HAP-1 (cell line): Measurements from ENCODE around the gene NCOA1.
"Not testable (repeated sequence)": the region's sequence is repeated elsewhere in the genome, so short reads cannot be mapped to it uniquely, and the experiment has no call there.

Experiments
- DNase-seq, 2 experiments: peaks; one replicate each; pipeline ENCODE4 v3.0.0-alpha.2; 2016 to 2020; ENCODE audit warnings: low spot score in 2 of 2
- H3K27me3 ChIP-seq: fragments of 250-450 bp; sonication (Bioruptor Pico); 2 replicates; pipeline ENCODE4 v1.5.1; 2020; ENCODE audit warnings: low read depth, mild to moderate bottlenecking, moderate library complexity
- H3K36me3 ChIP-seq: fragments of 250-450 bp; sonication (Bioruptor Pico); replicated peaks from 2 replicates; pipeline ENCODE4 v1.5.1; 2020; ENCODE audit warnings: mild to moderate bottlenecking
- H3K4me1 ChIP-seq: fragments of 250-450 bp; sonication (Bioruptor Pico); 2 replicates; pipeline ENCODE4 v1.5.1; 2020; ENCODE audit warnings: mild to moderate bottlenecking
- H3K4me3 ChIP-seq: fragments of 250-450 bp; sonication (Bioruptor Pico); 2 replicates; pipeline ENCODE4 v1.5.1; 2020; ENCODE audit warnings: mild to moderate bottlenecking, moderate library complexity
- H3K9me3 ChIP-seq: fragments of 250-450 bp; sonication (Bioruptor Pico); 2 replicates; pipeline ENCODE4 v1.5.1; 2020; ENCODE audit warnings: mild to moderate bottlenecking, moderate library complexity
- in situ Hi-C: fragments of 300-500 bp; cut with MboI; formaldehyde crosslinking; loops from 3 replicates; pipeline ENCODE4 v1.14.3; 2020; ENCODE audit warnings: low sequenced_read_pairs, inconsistent platforms, mixed read lengths

Gene NCOA1

DNA sequence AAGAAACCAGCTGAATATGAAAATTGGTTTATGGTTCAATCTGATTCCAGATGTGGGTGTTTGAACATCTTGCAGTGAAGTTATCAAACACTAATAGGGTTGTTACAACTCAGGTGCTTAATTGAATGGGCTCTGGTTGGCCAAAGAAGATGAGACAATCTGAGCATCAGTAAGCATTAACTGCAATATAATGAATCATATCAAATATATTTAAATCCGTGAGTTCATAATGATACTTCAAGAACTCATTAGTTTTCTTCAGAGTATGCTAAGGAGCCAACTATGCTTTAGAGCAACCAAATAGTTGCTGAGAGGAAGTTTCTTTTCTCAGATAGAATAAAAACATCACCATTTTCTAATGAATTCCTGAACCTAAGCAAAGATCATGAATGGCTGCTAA lies 79.2 kb downstream of the NCOA1 start:
- Histone ChIP-seq H3K9me3 (no peaks in the 10 kb centered on the region; the same call in 1 of the 2 replicates), H3K27me3 (no peaks in the 10 kb centered on the region), H3K36me3 (no peaks in the 10 kb centered on the region), H3K4me1 (no peaks in the 10 kb centered on the region; the same call in 1 of the 2 replicates), H3K4me3 (no peak overlapping the region)
- in situ Hi-C loops = no loop called here
- DNase-seq = no peak

DNA sequence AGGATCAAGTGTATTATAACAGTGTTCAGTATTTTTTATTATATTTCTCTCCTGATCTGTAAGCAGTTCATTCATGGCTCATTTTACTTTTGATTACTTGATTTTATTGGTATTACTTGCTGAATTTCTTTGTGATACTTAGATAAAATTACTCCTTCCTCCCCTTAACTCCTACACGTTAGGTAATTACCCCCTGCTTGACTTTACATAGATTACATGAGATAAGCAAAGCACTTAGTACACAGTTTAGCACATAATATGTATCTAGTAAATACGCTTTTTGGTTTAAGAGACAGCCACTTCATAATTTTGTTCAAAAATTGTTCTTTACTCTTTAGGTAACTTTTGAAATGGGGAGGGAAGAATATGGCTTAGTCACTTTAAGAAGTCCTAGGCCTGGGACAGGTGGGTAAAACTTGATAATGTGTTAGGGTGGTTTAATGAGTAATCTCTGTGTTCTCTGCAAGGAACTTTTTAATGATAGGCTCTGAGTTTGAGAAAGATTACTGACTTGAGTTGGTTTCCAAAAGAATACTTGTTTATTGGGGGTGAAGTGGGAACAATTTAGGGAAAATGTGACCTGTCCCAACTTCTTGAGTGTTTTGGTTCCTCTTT lies 80.9 kb downstream of the NCOA1 start:
- no peaks in the 10 kb centered on the region for H3K27me3 ChIP-seq

DNA sequence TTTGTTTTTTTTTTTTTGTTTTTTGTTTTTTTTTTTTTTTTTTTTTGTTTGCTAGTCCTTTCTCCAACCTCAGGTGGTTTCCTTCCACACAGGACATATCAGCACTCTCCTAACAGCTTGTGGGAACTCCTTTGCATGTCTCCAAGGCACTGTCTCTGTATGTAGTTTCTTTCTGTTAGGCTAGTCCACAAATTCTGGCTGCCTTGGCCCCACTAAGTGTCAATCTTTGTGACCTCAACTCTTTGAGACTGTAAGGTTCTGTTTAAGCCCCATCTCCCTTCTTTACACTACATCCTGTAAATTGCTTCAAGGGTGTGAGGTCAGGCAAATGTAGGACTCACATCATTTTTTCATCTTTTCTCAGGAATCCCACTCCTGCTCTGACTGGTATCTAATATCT lies 85.1 kb downstream of the NCOA1 start:
- in situ Hi-C loops = no loop called here
- Histone ChIP-seq H3K4me3 (no peak overlapping the region), H3K9me3 (no peaks in the 10 kb centered on the region), H3K4me1 (peaks cover 25% of the 10 kb centered on the region), H3K27me3 (no peaks in the 10 kb centered on the region), H3K36me3 (no peaks in the 10 kb centered on the region)
- no peak for DNase-seq

More for the DNA sequence above, 80.9 kb downstream of the NCOA1 start:
- DNase-seq = no peak
- Histone ChIP-seq H3K36me3 (no peaks in the 10 kb centered on the region), H3K4me1 (peaks cover 1% of the 10 kb centered on the region), H3K9me3 (no peaks in the 10 kb centered on the region), H3K4me3 (no peak overlapping the region)
- in situ Hi-C loops = no loop called here

DNA sequence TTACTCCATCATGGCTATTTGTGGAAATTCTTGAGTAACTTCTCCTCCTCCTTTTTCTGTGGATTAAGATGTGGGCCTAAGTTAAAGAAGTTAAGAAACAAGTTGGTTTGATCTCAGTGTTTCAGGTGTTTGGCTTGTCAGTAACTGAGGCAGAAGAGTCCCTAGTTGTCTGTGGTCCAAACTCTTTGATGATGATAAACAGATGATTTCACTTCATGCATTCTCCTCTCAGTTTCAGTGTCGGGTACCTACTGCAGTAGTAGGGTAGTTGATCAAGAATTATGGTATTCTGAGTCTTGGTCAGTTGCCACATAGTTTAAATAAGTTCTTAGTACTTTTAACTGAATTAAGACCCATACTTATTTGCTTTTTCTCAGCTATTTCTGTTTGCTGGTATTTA lies 85.6 kb downstream of the NCOA1 start:
- no peak overlapping the region for H3K4me3 ChIP-seq
- in situ Hi-C loops = no loop called here
- no peaks in the 10 kb centered on the region for H3K27me3 ChIP-seq
- H3K9me3 ChIP-seq = no peaks in the 10 kb centered on the region
- H3K4me1 ChIP-seq = peaks cover 25% of the 10 kb centered on the region
- no peak for DNase-seq
- no peaks in the 10 kb centered on the region for H3K36me3 ChIP-seq

DNA sequence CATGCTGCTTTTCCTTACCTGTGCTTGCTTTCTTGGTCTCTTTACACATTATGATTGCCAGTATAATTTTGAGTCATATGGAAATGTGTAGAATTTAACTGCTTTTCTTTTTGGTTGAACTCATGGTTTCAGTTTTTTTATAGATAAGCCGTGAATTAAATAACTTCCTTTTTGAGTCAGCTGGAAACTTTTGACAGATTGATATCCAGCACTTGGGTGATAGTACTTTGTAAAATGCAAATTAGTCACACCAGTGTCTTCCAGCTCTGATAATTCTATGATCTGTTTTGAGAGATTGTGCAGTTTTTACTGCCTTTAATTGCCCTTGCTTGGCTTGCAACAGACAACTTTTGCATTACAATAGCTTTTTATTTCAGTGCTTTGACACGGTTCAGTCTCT lies 86.4 kb downstream of the NCOA1 start:
- Histone ChIP-seq H3K4me3 (no peak overlapping the region), H3K4me1 (peaks cover 25% of the 10 kb centered on the region), H3K36me3 (no peaks in the 10 kb centered on the region), H3K9me3 (no peaks in the 10 kb centered on the region), H3K27me3 (no peaks in the 10 kb centered on the region)
- peak in 1 of 2 experiments; percentile 85 for DNase-seq
- in situ Hi-C loops = no loop called here

DNA sequence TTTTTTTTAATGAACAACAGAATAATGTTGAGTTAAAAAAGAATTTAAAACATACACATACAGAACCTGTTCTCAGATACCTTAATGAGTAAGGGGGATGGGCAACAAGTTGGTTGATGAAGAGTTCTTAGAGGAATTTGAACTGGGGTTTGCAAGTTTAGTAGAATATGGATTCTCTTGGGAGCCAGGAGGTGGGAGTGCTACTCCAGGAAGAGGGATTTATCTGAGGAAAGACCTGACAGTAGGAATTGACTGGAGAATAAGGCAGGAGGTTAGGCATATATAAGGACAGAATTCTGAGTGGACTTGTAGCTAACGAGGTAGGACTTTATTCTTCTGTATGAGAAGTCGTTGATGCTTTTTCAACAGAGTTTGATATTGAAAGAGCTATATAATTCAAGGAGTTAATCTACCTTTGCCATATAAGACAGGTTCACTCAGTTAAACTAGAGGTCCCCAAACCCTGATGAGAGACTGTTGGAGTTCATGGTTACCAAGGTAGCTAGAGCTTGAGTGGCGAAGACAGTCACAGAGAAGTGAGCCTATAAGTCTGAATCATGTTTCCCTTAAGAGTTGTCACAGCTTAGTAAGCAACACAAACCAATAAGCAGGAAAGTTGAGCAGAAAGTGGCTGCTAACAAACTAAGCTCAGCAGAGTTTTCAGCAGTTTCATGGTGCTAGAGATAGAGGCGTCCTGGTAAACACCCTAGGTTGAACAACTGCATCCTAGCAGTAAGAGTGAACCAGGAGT lies 88.2 kb downstream of the NCOA1 start:
- Histone ChIP-seq H3K27me3 (no peaks in the 10 kb centered on the region), H3K9me3 (no peaks in the 10 kb centered on the region), H3K4me1 (peaks cover 25% of the 10 kb centered on the region), H3K4me3 (no peak overlapping the region), H3K36me3 (no peaks in the 10 kb centered on the region)
- DNase-seq = no peak
- in situ Hi-C loops = no loop called here

DNA sequence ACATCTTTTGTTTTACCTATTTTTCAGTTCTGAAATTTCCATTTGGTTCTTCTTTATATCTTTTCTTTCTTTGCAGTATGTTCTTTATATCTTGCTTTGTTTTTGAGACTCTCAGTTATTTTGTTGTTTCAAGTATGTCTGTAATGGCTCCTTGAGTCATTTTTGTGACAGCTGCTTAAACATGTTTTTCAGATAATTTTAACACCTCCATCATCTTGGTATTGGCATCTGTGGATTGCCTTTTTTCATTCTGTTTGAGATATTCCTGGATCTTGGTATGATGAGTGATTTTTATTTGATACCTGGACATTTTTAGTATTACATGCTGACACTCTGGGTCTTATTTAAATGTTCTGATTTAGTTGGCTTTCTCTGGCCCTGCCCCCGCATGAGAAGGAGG lies 89.5 kb downstream of the NCOA1 start:
- Histone ChIP-seq H3K4me1 (peaks cover 25% of the 10 kb centered on the region), H3K27me3 (no peaks in the 10 kb centered on the region), H3K9me3 (no peaks in the 10 kb centered on the region), H3K4me3 (no peak overlapping the region), H3K36me3 (no peaks in the 10 kb centered on the region)
- in situ Hi-C loops = no loop called here
- no peak for DNase-seq

DNA sequence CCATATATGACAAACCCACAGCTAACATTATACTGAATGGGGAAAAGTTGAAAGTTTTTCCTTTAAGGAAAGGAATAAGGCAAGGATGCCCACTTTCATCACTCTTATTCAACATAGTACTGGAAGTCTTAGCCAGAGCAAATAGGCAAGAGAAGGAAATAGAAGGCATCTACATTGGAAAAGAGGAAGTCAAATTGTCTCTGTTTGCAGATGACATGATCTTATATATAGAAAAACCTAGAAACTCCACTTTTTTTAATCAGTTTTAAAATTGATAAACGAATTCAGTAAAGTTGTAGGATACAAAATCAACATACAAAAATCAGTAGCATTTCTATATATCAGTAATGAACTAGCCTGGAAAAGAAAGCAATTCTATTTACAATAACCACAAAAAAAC lies 90.9 kb downstream of the NCOA1 start:
- H3K9me3 ChIP-seq, in situ Hi-C loops, H3K27me3 ChIP-seq, H3K36me3 ChIP-seq, DNase-seq, H3K4me3 ChIP-seq: not testable (repeated sequence)
- H3K4me1 ChIP-seq = peaks cover 24% of the 10 kb centered on the region

DNA sequence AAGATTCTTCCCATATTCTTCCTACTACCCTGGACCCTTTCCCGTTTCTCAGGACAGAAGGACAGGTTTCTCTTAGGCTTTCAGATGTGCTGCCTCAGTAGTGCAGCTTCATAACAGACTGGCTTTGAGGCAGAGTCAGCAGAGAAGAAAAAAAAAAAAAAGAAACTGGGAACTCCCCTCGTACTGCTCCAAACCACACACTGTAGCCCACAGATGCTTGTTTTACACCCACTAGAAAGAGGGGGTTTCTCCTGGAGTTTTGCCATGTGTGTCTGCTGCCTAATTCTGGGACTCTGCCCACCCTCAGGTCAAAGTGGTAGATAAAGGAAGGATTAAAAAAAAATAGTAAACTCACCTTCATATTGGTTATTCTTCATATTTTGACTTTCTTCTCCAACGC lies 95.9 kb downstream of the NCOA1 start:
- no peaks in the 10 kb centered on the region for H3K9me3 ChIP-seq
- DNase-seq = no peak
- in situ Hi-C loops = no loop called here
- H3K4me1 ChIP-seq = no peaks in the 10 kb centered on the region
- H3K36me3 ChIP-seq = no peaks in the 10 kb centered on the region
- H3K27me3 ChIP-seq = no peaks in the 10 kb centered on the region
- H3K4me3 ChIP-seq = no peak overlapping the region

DNA sequence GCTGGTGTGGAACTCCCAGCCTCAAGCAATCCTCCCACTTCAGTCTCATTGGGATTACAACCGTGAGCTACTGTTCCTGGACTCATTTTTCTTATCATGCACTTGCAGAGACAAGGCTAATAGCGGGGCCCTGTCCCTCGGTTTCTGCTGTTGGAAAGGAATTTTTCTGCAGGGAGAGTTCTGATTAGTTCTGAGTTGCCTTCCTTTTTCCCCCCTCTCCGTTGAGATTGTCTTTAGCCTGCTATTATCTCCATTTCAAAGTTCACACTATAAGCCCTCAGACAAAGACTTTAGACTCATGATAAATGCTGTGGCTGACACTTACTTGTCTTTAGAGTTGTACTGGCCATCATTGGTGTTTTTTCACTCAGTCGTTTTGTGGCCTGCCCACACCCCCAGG lies 97.2 kb downstream of the NCOA1 start:
- Histone ChIP-seq H3K4me1 (no peaks in the 10 kb centered on the region), H3K27me3 (no peaks in the 10 kb centered on the region), H3K36me3 (no peaks in the 10 kb centered on the region), H3K9me3 (no peaks in the 10 kb centered on the region), H3K4me3 (no peak overlapping the region)
- DNase-seq = no peak
- in situ Hi-C loops = no loop called here

DNA sequence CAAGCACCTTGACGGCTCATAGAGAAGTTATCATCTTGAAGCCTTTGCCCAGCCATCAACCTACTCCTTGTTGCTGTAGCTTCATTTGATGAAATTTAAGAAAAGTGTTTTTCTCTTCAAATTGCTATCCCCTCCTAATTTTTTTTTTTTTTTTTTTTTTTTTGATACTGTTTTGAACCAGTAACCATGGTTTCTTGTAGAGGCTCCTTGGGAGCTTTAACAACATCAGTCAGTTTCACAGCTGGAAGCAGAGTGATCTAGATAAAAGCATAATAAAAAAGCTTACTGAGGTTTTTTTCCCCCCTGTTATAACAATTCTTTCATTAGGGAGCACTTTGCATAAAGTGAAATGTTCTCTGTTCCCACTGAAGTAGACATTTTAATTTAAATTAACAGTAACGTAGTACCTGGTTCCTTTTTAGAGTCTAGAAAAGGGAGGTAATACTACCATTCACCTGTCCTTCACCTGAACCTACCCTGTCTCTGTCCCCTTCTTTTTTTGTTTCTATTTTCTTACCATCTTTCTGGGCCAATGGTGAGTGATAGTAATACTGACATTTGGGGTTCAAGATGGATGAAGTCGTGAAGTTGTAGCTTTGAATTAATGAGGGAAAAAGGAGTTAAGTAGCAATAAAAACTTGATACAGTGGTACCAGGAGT lies 101.5 kb downstream of the NCOA1 start:
- H3K27me3 ChIP-seq = no peaks in the 10 kb centered on the region
- in situ Hi-C loops = no loop called here
- no peaks in the 10 kb centered on the region for H3K36me3 ChIP-seq
- no peak for DNase-seq
- no peaks in the 10 kb centered on the region for H3K4me1 ChIP-seq
- H3K9me3 ChIP-seq = no peaks in the 10 kb centered on the region
- H3K4me3 ChIP-seq = no peak overlapping the region

DNA sequence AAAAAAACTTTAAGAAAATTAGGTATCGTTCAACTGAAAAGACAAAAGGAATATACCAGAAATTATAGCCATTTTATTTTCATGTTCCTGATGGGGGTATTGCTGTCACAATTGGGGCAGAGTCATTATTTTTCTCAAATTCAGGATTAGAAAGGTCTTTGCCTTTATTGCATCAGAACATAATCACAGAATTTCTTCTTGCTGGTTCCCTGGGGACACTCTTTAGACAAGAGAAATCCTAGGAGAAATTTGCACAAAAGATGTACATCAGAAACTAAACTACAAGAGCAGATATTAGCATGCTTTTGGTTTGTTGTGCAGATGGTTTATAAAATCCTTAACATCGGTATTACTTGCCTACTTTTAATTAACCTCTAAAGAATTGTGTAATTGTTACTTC lies 103.2 kb downstream of the NCOA1 start:
- Histone ChIP-seq H3K9me3 (no peaks in the 10 kb centered on the region), H3K4me1 (no peaks in the 10 kb centered on the region), H3K36me3 (no peaks in the 10 kb centered on the region), H3K4me3 (no peak overlapping the region), H3K27me3 (no peaks in the 10 kb centered on the region)
- in situ Hi-C loops = no loop called here
- DNase-seq = peak in 1 of 2 experiments; percentile 45

DNA sequence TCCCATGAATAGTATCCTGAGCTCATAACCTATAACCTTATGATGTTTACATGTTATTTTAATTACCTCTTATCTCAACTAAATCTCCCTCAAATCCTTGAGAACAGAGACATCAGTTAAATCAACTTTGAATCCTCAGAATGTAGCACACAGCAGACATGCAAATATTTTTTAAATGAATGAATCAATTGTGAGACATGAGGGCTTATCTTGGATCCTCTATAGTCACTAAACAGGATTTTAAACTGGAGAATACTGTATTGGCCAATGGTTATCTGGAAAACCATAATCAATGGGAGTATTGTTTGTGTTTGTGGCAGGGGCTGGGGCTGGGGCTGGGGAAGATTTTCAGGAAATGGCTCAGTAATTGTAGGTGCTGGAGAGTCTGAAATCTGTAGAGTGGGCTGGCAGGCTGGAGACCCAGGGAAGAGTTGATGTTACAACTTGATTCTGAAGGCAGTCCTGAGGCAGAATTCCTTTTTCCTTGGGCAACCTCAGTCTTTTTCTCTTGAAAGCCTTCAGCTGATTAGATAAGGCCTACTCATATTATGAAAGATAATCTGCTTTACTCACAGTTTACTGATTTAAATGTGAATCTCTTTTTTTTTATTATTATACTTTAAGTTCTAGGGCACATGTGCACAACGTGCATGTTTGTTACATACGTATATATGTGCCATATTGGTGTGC lies 106.3 kb downstream of the NCOA1 start:
- DNase-seq = no peak
- H3K9me3 ChIP-seq = no peaks in the 10 kb centered on the region
- H3K27me3 ChIP-seq = no peaks in the 10 kb centered on the region
- in situ Hi-C loops = no loop called here
- no peak overlapping the region for H3K4me3 ChIP-seq
- H3K4me1 ChIP-seq = no peaks in the 10 kb centered on the region
- H3K36me3 ChIP-seq = no peaks in the 10 kb centered on the region

DNA sequence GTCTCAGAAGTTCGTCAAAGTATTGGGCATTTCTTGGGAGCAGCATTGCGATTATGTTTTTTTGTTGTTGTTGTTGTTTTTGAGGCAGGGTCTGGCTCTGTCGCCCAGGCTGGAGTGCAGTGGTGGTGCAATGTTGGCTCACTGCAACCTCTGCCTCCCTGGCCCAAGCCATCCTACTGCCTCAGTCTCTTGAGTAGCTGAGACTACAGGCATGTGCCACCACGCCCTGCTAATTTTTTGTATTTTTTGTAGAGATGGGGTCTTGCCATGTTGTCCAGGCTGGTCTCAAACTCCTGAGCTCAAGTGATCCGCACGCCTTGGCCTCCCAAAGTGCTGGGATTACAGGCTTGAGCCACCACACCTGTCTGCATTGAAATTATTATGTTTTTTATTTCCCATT lies 109.1 kb downstream of the NCOA1 start:
- DNase-seq, H3K36me3 ChIP-seq, H3K9me3 ChIP-seq, H3K4me3 ChIP-seq, H3K4me1 ChIP-seq, in situ Hi-C loops, H3K27me3 ChIP-seq: not testable (repeated sequence)
